Loucy (cell line): Measurements from ENCODE around the gene NXPH2.

ENCODE experiments used
- EZH2phosphoT487 ChIP-seq: fragments of 200-600 bp; IDR thresholded peaks from 2 replicates; pipeline ENCODE4 v1.6.1; 2018; ENCODE audit warnings: antibody characterized with exemption, mild to moderate bottlenecking, moderate library complexity, borderline replicate concordance
- TF ChIP-seq, protein P1 (sequence below): fragments of 200-600 bp; sonication (generic); conservative IDR thresholded peaks from 2 replicates; pipeline ENCODE4 v1.5.1; 2014; ENCODE audit warnings: mild to moderate bottlenecking, antibody characterized with exemption, low read length

DNA sequence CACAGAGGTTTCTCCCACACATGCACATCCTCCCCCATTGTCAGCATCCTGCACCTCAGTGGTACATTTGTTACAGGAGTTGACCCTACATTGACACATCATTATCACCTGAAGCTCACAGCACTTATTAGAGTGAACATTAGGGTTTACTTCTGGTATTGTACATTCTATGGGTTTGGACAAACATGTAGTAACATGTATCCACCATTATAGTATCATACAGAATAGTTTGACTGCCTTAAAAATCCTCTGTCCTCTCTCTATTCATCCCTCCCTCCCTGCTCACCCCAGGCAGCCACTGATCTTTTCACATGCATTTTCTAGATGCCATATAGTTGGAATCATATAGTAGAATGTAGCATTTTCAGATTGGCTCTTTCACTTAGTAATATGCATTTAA is 53.5 kb downstream of the NXPH2 start:
- TF ChIP-seq, protein P1, sequence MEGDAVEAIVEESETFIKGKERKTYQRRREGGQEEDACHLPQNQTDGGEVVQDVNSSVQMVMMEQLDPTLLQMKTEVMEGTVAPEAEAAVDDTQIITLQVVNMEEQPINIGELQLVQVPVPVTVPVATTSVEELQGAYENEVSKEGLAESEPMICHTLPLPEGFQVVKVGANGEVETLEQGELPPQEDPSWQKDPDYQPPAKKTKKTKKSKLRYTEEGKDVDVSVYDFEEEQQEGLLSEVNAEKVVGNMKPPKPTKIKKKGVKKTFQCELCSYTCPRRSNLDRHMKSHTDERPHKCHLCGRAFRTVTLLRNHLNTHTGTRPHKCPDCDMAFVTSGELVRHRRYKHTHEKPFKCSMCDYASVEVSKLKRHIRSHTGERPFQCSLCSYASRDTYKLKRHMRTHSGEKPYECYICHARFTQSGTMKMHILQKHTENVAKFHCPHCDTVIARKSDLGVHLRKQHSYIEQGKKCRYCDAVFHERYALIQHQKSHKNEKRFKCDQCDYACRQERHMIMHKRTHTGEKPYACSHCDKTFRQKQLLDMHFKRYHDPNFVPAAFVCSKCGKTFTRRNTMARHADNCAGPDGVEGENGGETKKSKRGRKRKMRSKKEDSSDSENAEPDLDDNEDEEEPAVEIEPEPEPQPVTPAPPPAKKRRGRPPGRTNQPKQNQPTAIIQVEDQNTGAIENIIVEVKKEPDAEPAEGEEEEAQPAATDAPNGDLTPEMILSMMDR: no peak
- no peak for TF ChIP-seq EZH2phosphoT487
